Activated T-cell treated with anti-CD3 and anti-CD28 coated beads, Interleukin-2, amount 50 U/mL, for 72 hours (primary cell): ENCODE measurements around the gene VMA21. TPM values are rescaled to one million over a fixed set of nuclear protein-coding genes. Genes with fewer than 3 reads are reported as not detected.
A peak's percentile ranks its signal among the peaks of the same experiment; 100 is the strongest.

Source experiments
- ATAC-seq, 2 donors: fragments of 150-1000 bp; cut with Tn5 transposase; replicated peaks in 1 of 2; 2 replicates each; pipeline ENCODE4 v1.10.0; 2021; ENCODE audit warnings: moderate library complexity in 2 of 2, mild to moderate bottlenecking in 1 of 2
- DNase-seq, 2 donors: peaks; one replicate each; pipeline ENCODE4 v3.0.0; 2021 to 2022; ENCODE audit warnings: mixed read lengths in 1 of 2
- H3K27ac Mint-ChIP-seq: one replicate; pipeline ENCODE4 v1.8.0; 2022; ENCODE audit warnings: mild to moderate bottlenecking, moderate library complexity, mixed read lengths
- H3K27me3 Mint-ChIP-seq: one replicate; pipeline ENCODE4 v1.8.0; 2022; ENCODE audit warnings: low read depth, mixed read lengths
- H3K36me3 Mint-ChIP-seq, 2 donors: one replicate each; pipeline ENCODE4 v1.8.0; 2022; ENCODE audit warnings: mixed read lengths in 2 of 2, mild to moderate bottlenecking in 1 of 2; ENCODE audit not compliant: insufficient read depth in 2 of 2
- H3K4me1 Mint-ChIP-seq: one replicate; pipeline ENCODE4 v1.8.0; 2022; ENCODE audit warnings: low read depth, mixed read lengths
- H3K4me3 Mint-ChIP-seq, 2 donors: one replicate each; pipeline ENCODE4 v1.8.0; 2022; ENCODE audit warnings: mild to moderate bottlenecking in 2 of 2, mixed read lengths in 2 of 2, moderate library complexity in 2 of 2
- H3K9me3 Mint-ChIP-seq, 2 donors: one replicate each; pipeline ENCODE4 v1.8.0; 2022; ENCODE audit warnings: mixed read lengths in 2 of 2
- total RNA-seq, 2 donors: library from RNA; stranded (reverse); gene quantifications; one replicate each; pipeline ENCODE4 v1.2.3, GENCODE V29; 2022

The VMA21 gene
- total RNA-seq, 2 donors from 2014 or later = 29.3 to 30.6 TPM

- Mint-ChIP-seq H3K4me3 (peak overlapping the region; percentile 88 to 89), H3K9me3 (no peaks in the 10 kb centered on the region), H3K27ac (peak overlapping the region; percentile 95), H3K36me3 (peaks cover 1 to 7% of the 10 kb centered on the region in 2 donors), H3K27me3 (peaks cover 6% of the 10 kb centered on the region), H3K4me1 (peaks cover 46% of the 10 kb centered on the region)
- ATAC-seq (no peak), DNase-seq (no peak)
Measured at GRCh38 chrX:151398346-151398745, 1.3 kb downstream of the VMA21 start.

- Mint-ChIP-seq H3K27me3 (peaks cover 6% of the 10 kb centered on the region), H3K27ac (peak overlapping the region; percentile 85), H3K4me3 (no peak overlapping the region), H3K4me1 (peaks cover 43% of the 10 kb centered on the region), H3K36me3 (peaks cover 2 to 14% of the 10 kb centered on the region in 2 donors), H3K9me3 (no peaks in the 10 kb centered on the region)
- ATAC-seq (no peak), DNase-seq (no peak)
Measured at GRCh38 chrX:151402719-151403390, 5.8 kb downstream of the VMA21 start.

GRCh38 chrX:151416579-151416978, 19.6 kb downstream of the VMA21 start:
- Mint-ChIP-seq H3K4me3 (peak overlapping the region in 1 of 2 donors; percentile 16), H3K27me3 (peaks cover 19% of the 10 kb centered on the region), H3K9me3 (peaks cover 0 to 2% of the 10 kb centered on the region in 2 donors), H3K36me3 (no peaks in the 10 kb centered on the region), H3K27ac (no peak overlapping the region), H3K4me1 (peaks cover 34% of the 10 kb centered on the region)
- peak in 1 of 2 donors; percentile 25 for ATAC-seq
- DNase-seq = no peak

- Mint-ChIP-seq H3K27ac (no peak overlapping the region), H3K4me1 (peaks cover 34% of the 10 kb centered on the region), H3K4me3 (no peak overlapping the region), H3K27me3 (peaks cover 19% of the 10 kb centered on the region), H3K36me3 (no peaks in the 10 kb centered on the region), H3K9me3 (no peaks in the 10 kb centered on the region)
- DNase-seq (no peak), ATAC-seq (no peak)
Measured at GRCh38 chrX:151419782-151420181, 22.8 kb downstream of the VMA21 start.

- H3K27me3 Mint-ChIP-seq = peaks cover 6% of the 10 kb centered on the region
- peaks cover 9% of the 10 kb centered on the region for H3K4me1 Mint-ChIP-seq
- ATAC-seq (no peak), DNase-seq (no peak)
- no peaks in the 10 kb centered on the region for H3K36me3 Mint-ChIP-seq
- no peak overlapping the region for H3K4me3 Mint-ChIP-seq
- no peak overlapping the region for H3K27ac Mint-ChIP-seq
- H3K9me3 Mint-ChIP-seq = no peaks in the 10 kb centered on the region
Measured at GRCh38 chrX:151424505-151424904, 27.5 kb downstream of the VMA21 start.

- ATAC-seq = peak in 1 of 2 donors; percentile 65
- H3K27ac Mint-ChIP-seq = no peak overlapping the region
- H3K4me3 Mint-ChIP-seq = no peak overlapping the region
- no peaks in the 10 kb centered on the region for H3K36me3 Mint-ChIP-seq
- no peak for DNase-seq
- H3K4me1 Mint-ChIP-seq = no peaks in the 10 kb centered on the region
- H3K27me3 Mint-ChIP-seq = peaks cover 11% of the 10 kb centered on the region
- peaks cover 0 to 1% of the 10 kb centered on the region in 2 donors for H3K9me3 Mint-ChIP-seq
Measured at GRCh38 chrX:151448509-151448908, 51.5 kb downstream of the VMA21 start.

- DNase-seq (no peak), ATAC-seq (no peak)
- H3K36me3 Mint-ChIP-seq = no peaks in the 10 kb centered on the region
- H3K9me3 Mint-ChIP-seq = no peaks in the 10 kb centered on the region
- peaks cover 25% of the 10 kb centered on the region for H3K27me3 Mint-ChIP-seq
- H3K4me1 Mint-ChIP-seq = no peaks in the 10 kb centered on the region
- H3K4me3 Mint-ChIP-seq = no peak overlapping the region
- no peak overlapping the region for H3K27ac Mint-ChIP-seq
Measured at GRCh38 chrX:151458824-151459223, 61.8 kb downstream of the VMA21 start.

Other genes starting within 250 kb of the VMA21 start
- gene GPR50, start 220.6 kb upstream of the VMA21 start, total RNA-seq = not detected
- not detected for gene PASD1, start 166.5 kb downstream of the VMA21 start, total RNA-seq